CD14-positive monocyte (primary cell): ENCODE measurements around the gene ITPR3. TPM values are rescaled to one million over a fixed set of nuclear protein-coding genes. Genes with fewer than 3 reads are reported as not detected.

ENCODE experiments used
- DNase-seq, 3 donors: peaks; one replicate each; pipeline ENCODE4 v3.0.0-alpha.2; 2011 to 2022
- H2AFZ ChIP-seq: 2 replicates; pipeline ENCODE4 v1.6.0; 2012; ENCODE audit warnings: mild to moderate bottlenecking, low read depth, low read length, inconsistent platforms; ENCODE audit not compliant: insufficient read depth, poor library complexity, severe bottlenecking
- H3K27ac ChIP-seq, 2 donors: 1 replicate in 1 of 2; 2 replicates in 1 of 2; pipeline ENCODE4 v1.5.1; 2012 to 2013; ENCODE audit warnings: low read length in 2 of 2, control low read depth in 1 of 2, inconsistent platforms in 1 of 2, low read depth in 1 of 2, mild to moderate bottlenecking in 1 of 2
- H3K27me3 ChIP-seq, 2 donors: one replicate each; pipeline versions ENCODE4 v1.6.0 to v1.6.1; 2011 to 2013; ENCODE audit warnings: low read length in 2 of 2; ENCODE audit not compliant: control insufficient read depth in 2 of 2, insufficient read depth in 2 of 2
- H3K36me3 ChIP-seq, 2 donors: replicated peaks in 1 of 2; 1 replicate in 1 of 2; 2 replicates in 1 of 2; pipeline versions ENCODE4 v1.5.1 to v1.6.1; 2012 to 2013; ENCODE audit warnings: low read length in 2 of 2, control low read depth in 1 of 2, inconsistent platforms in 1 of 2, mild to moderate bottlenecking in 1 of 2; ENCODE audit not compliant: insufficient read depth in 2 of 2, control insufficient read depth in 1 of 2
- H3K4me1 ChIP-seq, 2 donors: 1 replicate in 1 of 2; 2 replicates in 1 of 2; pipeline versions ENCODE4 v1.5.1 to v1.6.1; 2012 to 2013; ENCODE audit warnings: low read length in 2 of 2, control low read depth in 1 of 2, inconsistent platforms in 1 of 2, mild to moderate bottlenecking in 1 of 2, moderate library complexity in 1 of 2; ENCODE audit not compliant: insufficient read depth in 2 of 2, control insufficient read depth in 1 of 2
- H3K4me2 ChIP-seq: replicated peaks from 2 replicates; pipeline ENCODE3; 2012; ENCODE audit warnings: low read length, moderate library complexity, mild to moderate bottlenecking; ENCODE audit not compliant: poor library complexity, severe bottlenecking; ENCODE audit errors: extremely low read depth
- H3K4me3 ChIP-seq, 3 experiments: fragments of 200-600 bp in 1 of 3; sonication (generic) in 1 of 3; replicated peaks in 1 of 3; 1 replicate in 2 of 3; 2 replicates in 1 of 3; pipeline ENCODE4 v1.5.1; 2011 to 2013; ENCODE audit warnings: low read length in 3 of 3, mild to moderate bottlenecking in 3 of 3, control low read depth in 2 of 3, low read depth in 2 of 3, inconsistent platforms in 1 of 3, moderate library complexity in 1 of 3
- H3K79me2 ChIP-seq: 2 replicates; pipeline ENCODE4 v1.6.0; 2012; ENCODE audit warnings: mild to moderate bottlenecking, control low read depth, inconsistent platforms, low read length, moderate library complexity; ENCODE audit not compliant: insufficient read depth
- H3K9ac ChIP-seq: 2 replicates; pipeline ENCODE4 v1.6.0; 2017; ENCODE audit warnings: low read length, mild to moderate bottlenecking; ENCODE audit not compliant: insufficient read depth, poor library complexity, severe bottlenecking
- H3K9me3 ChIP-seq, 2 donors: replicated peaks in 1 of 2; 1 replicate in 1 of 2; 2 replicates in 1 of 2; pipeline versions ENCODE4 v1.5.1 to v1.6.1; 2012 to 2013; ENCODE audit warnings: low read length in 2 of 2, control low read depth in 1 of 2; ENCODE audit not compliant: control insufficient read depth in 1 of 2, insufficient read depth in 1 of 2
- H4K20me1 ChIP-seq: 2 replicates; pipeline ENCODE4 v1.6.0; 2012; ENCODE audit warnings: mild to moderate bottlenecking, low read length, control low read depth, moderate library complexity; ENCODE audit not compliant: insufficient read depth
- H3K27ac Mint-ChIP-seq, 7 donors: one replicate each; pipeline ENCODE4 v1.8.0; 2020; ENCODE audit warnings: mild to moderate bottlenecking in 7 of 7, mixed read lengths in 7 of 7, moderate library complexity in 6 of 7, inconsistent platforms in 2 of 7
- H3K27me3 Mint-ChIP-seq, 3 donors: one replicate each; pipeline ENCODE4 v1.8.0; 2021 to 2022; ENCODE audit warnings: low read depth in 3 of 3, mild to moderate bottlenecking in 3 of 3, mixed read lengths in 3 of 3, moderate library complexity in 3 of 3, inconsistent platforms in 1 of 3
- H3K36me3 Mint-ChIP-seq, 2 donors: one replicate each; pipeline ENCODE4 v1.8.0; 2020; ENCODE audit warnings: mixed read lengths in 2 of 2, inconsistent platforms in 1 of 2, mild to moderate bottlenecking in 1 of 2
- H3K4me1 Mint-ChIP-seq: one replicate; pipeline ENCODE4 v1.8.0; 2020; ENCODE audit warnings: mild to moderate bottlenecking, mixed read lengths
- H3K4me3 Mint-ChIP-seq, 2 donors: one replicate each; pipeline ENCODE4 v1.8.0; 2020; ENCODE audit warnings: mild to moderate bottlenecking in 2 of 2, mixed read lengths in 2 of 2, moderate library complexity in 1 of 2
- H3K9me3 Mint-ChIP-seq, 7 donors: one replicate each; pipeline ENCODE4 v1.8.0; 2020 to 2022; ENCODE audit warnings: mixed read lengths in 7 of 7, mild to moderate bottlenecking in 6 of 7, moderate library complexity in 6 of 7, inconsistent platforms in 2 of 7
- WGBS: methylation state at CpG from one replicate; pipeline ENCODE4 v1.1.5; 2013; ENCODE audit warnings: missing lambda C conversion rate; ENCODE audit not compliant: insufficient coverage; 5-methylcytosine and 5-hydroxymethylcytosine counted together
- intact Hi-C, 2 donors: fragments of 100-400 bp; cut with micrococcal nuclease; formaldehyde crosslinking; loops; one replicate each; pipeline versions ENCODE4 v1.15.0 to v1.15.1; 2023
- polyA plus RNA-seq, 3 donors: library from polyadenylated mRNA; depleted of rRNA in 1 of 3; unstranded in 2 of 3; stranded (reverse) in 1 of 3; fragments of 300-500 nt in 2 of 3; fragments of >200 nt in 1 of 3; fragmentation: Illumina TruSeq in 2 of 3; gene quantifications; 1 replicate in 2 of 3; 2 replicates in 1 of 3; pipeline ENCODE4 v1.2.3, GENCODE V29; 2012 to 2021
- TF ChIP-seq, protein P1 (sequence below): fragments of 200-600 bp; IDR thresholded peaks from one replicate; pipeline ENCODE4 v1.8.0; 2022; ENCODE audit warnings: antibody characterized with exemption, mild to moderate bottlenecking

Gene ITPR3
- polyA plus RNA-seq, 3 donors: 1.8 TPM; not detected in 2

DNA sequence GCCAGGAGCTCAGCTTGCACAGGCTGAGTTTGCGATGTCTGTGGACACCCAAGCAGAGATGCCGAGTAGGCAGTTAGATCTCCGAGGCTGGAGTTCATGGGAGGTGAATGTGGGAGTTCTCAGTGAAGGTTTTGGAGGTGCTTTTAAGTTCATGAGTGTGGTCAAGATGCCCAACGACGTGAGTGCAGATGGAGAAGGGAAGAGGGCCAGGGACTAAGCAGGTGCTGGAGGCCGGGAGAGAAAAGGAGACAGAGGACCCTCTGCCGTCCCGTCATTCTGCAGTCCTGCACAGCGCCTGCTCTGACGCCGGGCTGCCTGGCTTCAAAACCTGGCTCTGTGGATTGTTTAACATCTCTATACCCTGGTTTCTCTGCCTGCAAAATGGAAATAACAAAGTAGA lies 15.5 kb downstream of the ITPR3 start:
- no peak overlapping the region for H3K4me2 ChIP-seq
- H3K27ac ChIP-seq: no peak overlapping the region
- peaks cover 33 to 40% (median 39%) of the 10 kb centered on the region in 3 donors for H3K27me3 Mint-ChIP-seq
- H3K9ac ChIP-seq: no peak overlapping the region
- no peak overlapping the region for H2AFZ ChIP-seq
- intact Hi-C loops: no loop called here
- H3K27me3 ChIP-seq: peaks cover 7 to 28% of the 10 kb centered on the region in 2 donors
- WGBS: 93% methylated on average over 6 of the region's 11 CpGs
- H3K9me3 ChIP-seq: no peaks in the 10 kb centered on the region
- H3K4me1 Mint-ChIP-seq: peaks cover 18% of the 10 kb centered on the region
- H3K27ac Mint-ChIP-seq: no peak overlapping the region
- peaks cover 9 to 15% of the 10 kb centered on the region in 2 donors for H3K36me3 Mint-ChIP-seq
- DNase-seq: no peak
- peaks cover 15 to 21% of the 10 kb centered on the region in 2 donors for H3K4me1 ChIP-seq
- peaks cover 2 to 15% (median 5%) of the 10 kb centered on the region in 7 donors for H3K9me3 Mint-ChIP-seq
- no peak overlapping the region for H3K4me3 ChIP-seq
- H3K36me3 ChIP-seq: no peaks in the 10 kb centered on the region
- no peak overlapping the region for H3K4me3 Mint-ChIP-seq
- no peaks in the 10 kb centered on the region for H3K79me2 ChIP-seq
- no peaks in the 10 kb centered on the region for H4K20me1 ChIP-seq
- TF ChIP-seq, protein P1, sequence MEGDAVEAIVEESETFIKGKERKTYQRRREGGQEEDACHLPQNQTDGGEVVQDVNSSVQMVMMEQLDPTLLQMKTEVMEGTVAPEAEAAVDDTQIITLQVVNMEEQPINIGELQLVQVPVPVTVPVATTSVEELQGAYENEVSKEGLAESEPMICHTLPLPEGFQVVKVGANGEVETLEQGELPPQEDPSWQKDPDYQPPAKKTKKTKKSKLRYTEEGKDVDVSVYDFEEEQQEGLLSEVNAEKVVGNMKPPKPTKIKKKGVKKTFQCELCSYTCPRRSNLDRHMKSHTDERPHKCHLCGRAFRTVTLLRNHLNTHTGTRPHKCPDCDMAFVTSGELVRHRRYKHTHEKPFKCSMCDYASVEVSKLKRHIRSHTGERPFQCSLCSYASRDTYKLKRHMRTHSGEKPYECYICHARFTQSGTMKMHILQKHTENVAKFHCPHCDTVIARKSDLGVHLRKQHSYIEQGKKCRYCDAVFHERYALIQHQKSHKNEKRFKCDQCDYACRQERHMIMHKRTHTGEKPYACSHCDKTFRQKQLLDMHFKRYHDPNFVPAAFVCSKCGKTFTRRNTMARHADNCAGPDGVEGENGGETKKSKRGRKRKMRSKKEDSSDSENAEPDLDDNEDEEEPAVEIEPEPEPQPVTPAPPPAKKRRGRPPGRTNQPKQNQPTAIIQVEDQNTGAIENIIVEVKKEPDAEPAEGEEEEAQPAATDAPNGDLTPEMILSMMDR: no peak

DNA sequence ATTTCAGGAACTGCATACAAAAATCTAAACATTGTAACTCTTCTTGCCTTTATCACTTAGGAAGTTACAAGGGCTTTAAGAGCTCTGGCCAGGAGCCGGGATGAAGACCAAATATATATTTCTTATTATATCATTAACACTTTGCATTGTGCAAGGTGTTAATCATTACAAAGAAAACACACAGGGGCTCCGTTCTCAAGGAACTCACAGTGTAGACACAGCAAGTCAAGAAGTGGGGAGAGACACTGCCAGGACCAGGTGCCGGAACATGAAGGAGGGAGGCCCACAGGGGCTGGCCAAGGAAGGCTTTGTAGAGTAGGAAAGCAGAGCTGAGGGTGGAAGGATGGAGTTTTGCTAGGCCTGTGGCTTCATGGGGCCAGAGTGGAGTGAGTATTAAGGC lies 17.4 kb downstream of the ITPR3 start:
- Mint-ChIP-seq H3K27ac (no peak overlapping the region), H3K9me3 (peaks cover 0 to 8% (median 2%) of the 10 kb centered on the region in 7 donors), H3K27me3 (peaks cover 24 to 32% (median 29%) of the 10 kb centered on the region in 3 donors), H3K4me1 (peaks cover 9% of the 10 kb centered on the region), H3K36me3 (peaks cover 3 to 11% of the 10 kb centered on the region in 2 donors), H3K4me3 (no peak overlapping the region)
- Histone ChIP-seq H3K9ac (no peak overlapping the region), H4K20me1 (no peaks in the 10 kb centered on the region), H3K36me3 (no peaks in the 10 kb centered on the region), H3K27ac (no peak overlapping the region), H3K4me1 (peaks cover 6 to 9% of the 10 kb centered on the region in 2 donors), H3K27me3 (peaks cover 7 to 17% of the 10 kb centered on the region in 2 donors), H3K4me3 (no peak overlapping the region), H2AFZ (no peak overlapping the region), H3K9me3 (no peaks in the 10 kb centered on the region), H3K4me2 (no peak overlapping the region), H3K79me2 (no peaks in the 10 kb centered on the region)
- intact Hi-C loops: no loop called here
- DNase-seq: no peak
- 91% methylated on average over 1 of the region's 3 CpGs for WGBS
- TF ChIP-seq, protein P1: no peak
